GM12801 (cell line): ENCODE data around the gene P3H3.

Experiments used
- TF ChIP-seq, protein P1 (sequence below): IDR thresholded peaks from one replicate; pipeline ENCODE4 v1.5.1; 2011; ENCODE audit warnings: control low read depth; ENCODE audit not compliant: insufficient read length; ENCODE audit errors: extremely low read depth

P3H3 gene

DNA sequence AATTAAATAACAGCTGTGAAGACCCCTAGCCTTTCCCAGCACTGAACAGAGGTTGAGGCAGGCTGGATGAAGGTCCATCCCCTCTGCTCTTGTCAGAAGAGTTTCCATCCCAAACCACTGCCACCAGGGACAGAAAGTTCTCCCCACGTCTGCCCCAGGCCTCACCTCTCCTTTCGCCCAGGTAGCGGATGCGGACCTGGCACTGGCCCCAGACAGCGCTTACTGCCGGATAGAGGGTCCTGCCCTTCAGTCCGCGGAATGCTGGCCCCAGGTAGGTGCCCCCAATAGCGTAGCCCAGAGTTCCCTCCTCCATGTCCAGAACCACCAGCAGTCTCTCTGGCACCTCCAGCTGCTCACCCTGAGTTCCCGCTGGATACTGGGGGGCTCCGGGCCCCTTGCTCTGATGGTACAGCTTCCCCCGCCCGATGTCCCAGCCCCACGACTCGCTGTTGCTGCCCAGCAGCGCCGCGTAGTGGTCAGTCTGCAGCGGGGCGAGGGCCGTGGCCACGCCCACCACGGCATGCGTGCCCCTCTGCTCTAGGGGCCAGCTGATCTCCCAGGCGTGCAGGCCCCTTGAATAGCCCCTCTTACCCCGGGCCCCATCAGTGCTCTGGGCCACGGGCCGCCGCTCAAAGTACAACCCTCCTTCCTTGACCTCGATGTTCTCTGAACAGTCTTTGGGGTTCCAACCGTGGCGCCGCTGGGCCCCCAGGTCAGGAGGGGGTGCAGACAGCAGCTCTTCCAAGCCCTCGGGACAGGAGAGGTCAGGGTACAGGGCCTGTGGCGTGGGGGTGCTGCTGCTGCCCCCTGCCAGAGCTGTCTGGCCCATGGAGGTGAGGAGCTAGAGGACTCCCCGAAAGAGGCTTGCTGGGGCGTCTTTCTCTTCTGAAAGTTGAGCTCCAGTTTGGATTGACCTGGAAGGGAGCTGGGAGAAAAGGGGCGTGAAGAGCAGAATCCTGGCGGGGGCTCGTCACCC, 44.2 kb downstream of the P3H3 start:
- TF ChIP-seq, protein P1, sequence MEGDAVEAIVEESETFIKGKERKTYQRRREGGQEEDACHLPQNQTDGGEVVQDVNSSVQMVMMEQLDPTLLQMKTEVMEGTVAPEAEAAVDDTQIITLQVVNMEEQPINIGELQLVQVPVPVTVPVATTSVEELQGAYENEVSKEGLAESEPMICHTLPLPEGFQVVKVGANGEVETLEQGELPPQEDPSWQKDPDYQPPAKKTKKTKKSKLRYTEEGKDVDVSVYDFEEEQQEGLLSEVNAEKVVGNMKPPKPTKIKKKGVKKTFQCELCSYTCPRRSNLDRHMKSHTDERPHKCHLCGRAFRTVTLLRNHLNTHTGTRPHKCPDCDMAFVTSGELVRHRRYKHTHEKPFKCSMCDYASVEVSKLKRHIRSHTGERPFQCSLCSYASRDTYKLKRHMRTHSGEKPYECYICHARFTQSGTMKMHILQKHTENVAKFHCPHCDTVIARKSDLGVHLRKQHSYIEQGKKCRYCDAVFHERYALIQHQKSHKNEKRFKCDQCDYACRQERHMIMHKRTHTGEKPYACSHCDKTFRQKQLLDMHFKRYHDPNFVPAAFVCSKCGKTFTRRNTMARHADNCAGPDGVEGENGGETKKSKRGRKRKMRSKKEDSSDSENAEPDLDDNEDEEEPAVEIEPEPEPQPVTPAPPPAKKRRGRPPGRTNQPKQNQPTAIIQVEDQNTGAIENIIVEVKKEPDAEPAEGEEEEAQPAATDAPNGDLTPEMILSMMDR: no peak

- TF ChIP-seq, protein P1: no peak
Measured at GRCh38 chr12:6873094-6874014, 45.1 kb downstream of the P3H3 start, which contains the start of gene SPSB2. SPSB2 (minus strand) TSS chr12:6873303; CDS start chr12:6872901, 402 bp downstream.

- TF ChIP-seq, protein P1: no peak
Measured at GRCh38 chr12:6883252-6883651, 55.0 kb downstream of the P3H3 start.

DNA sequence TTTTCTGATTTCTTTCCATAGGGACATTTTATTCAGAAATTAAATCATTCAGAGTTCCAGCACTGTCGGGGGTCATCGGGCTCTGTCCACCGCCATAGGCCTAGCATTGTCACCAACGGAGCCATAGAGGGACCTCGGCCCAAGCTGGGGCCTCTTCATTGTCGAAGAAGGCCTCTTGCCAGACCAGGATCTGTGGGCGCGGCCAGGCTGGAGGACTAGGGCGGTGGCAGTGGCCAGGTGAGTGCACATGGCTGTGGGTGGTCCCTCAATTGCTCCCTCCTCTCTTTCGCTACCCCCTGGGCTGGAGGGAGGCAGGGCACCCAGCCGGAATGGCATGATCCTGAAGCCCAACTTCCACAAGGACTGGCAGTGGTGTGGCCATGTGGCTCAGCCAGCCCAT, 55.5 kb downstream of the P3H3 start:
- TF ChIP-seq, protein P1: no peak

DNA sequence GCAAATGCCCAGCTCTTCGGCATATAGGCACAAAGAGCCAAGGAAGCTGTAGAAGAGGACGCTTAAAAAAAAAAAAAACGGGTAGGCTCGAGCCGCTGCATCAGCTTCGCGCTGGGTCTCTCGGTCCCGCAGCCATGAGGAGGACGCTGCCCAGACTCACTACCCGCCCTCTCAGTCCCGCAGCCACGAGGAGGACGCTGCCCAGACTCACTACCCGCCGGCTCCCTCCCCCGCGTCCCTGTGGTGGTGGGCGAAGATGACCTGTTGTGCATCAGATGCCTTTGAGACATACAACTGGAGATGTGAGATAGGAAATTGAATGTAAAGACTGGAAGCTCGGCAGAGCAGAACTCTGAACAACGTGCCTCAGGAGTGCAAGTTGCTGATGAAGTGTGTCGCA, 56.3 kb downstream of the P3H3 start:
- TF ChIP-seq, protein P1: no peak

GRCh38 chr12:6887460-6887859, 59.3 kb downstream of the P3H3 start:
- TF ChIP-seq, protein P1: no peak

DNA sequence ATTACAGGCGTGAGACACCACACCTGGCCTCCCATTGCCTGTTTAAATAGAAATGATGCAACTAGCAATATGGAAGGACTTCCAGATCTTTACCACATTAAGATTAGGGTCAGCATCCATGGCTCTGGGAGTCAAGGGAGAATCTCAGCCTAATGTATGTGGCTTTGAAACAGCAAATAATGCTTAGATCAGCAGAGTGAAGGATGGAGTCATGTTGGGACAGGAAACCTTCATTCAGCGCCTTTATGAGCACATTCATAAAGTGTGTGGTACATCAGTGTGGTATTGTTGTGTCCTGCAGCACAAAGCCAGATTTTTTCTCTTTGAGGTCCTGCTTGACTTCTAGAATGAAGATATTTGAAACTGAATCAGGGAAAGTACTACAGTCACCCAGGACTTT, 60.2 kb downstream of the P3H3 start:
- TF ChIP-seq, protein P1: no peak
